HL-60 (cell line): ENCODE results near the gene SMC1B.
A peak's percentile ranks its signal among the peaks of the same experiment; 100 is the strongest.

Experiments used
- DNase-seq, 2 experiments: peaks; one replicate each; pipeline ENCODE4 v3.0.0-alpha.2; 2010 to 2020; ENCODE audit warnings: low read depth in 1 of 2, low spot score in 1 of 2
- H3K27ac ChIP-seq: fragments of 250-450 bp; sonication (Bioruptor Pico); replicated peaks from 2 replicates; pipeline ENCODE4 v1.5.1; 2020; ENCODE audit warnings: mild to moderate bottlenecking, moderate library complexity
- H3K27me3 ChIP-seq: fragments of 250-450 bp; sonication (Bioruptor Pico); 2 replicates; pipeline ENCODE4 v1.5.1; 2021; ENCODE audit warnings: mild to moderate bottlenecking, moderate library complexity; ENCODE audit not compliant: insufficient read depth, poor library complexity, severe bottlenecking
- H3K4me3 ChIP-seq: replicated peaks from 2 replicates; pipeline ENCODE4 v1.5.1; 2011; ENCODE audit warnings: mild to moderate bottlenecking, control low read depth, low read length; ENCODE audit not compliant: insufficient read depth
- CTCF ChIP-seq: IDR thresholded peaks from one replicate; pipeline ENCODE4 v1.5.1; 2011; ENCODE audit warnings: low read length, control low read depth, inconsistent platforms; ENCODE audit not compliant: insufficient read depth
- GABPA ChIP-seq: IDR thresholded peaks from 2 replicates; pipeline ENCODE4 v1.6.1; 2012; ENCODE audit warnings: low read depth
- POLR2AphosphoS5 ChIP-seq: IDR thresholded peaks from 2 replicates; pipeline ENCODE4 v1.6.1; 2012; ENCODE audit warnings: low read depth
- SPI1 ChIP-seq: IDR thresholded peaks from 2 replicates; pipeline ENCODE4 v1.6.1; 2012; ENCODE audit warnings: low read depth, mild to moderate bottlenecking, borderline replicate concordance
- TF ChIP-seq, protein P1 (sequence below): IDR thresholded peaks from 2 replicates; pipeline ENCODE4 v1.6.1; 2012; ENCODE audit warnings: low read depth; ENCODE audit not compliant: insufficient replicate concordance

SMC1B gene

DNA sequence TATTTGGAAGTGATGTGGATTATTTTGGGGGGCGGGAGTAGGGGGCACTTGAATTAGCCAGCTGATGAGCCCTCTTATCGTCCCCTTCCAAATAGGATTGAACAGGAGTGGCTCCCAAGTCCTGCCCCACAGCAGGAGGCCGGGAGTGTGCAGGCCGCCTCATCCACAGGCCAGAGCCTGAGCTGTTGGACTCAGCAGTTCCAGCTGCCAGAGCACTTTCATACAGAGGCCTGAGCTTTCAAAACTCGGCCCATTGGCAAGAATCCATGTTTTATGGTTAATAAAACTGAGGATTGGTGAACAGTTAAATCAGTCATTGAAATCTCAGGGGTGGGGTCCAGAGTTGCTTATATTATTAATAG, 94.1 kb downstream of the SMC1B start:
- TF ChIP-seq POLR2AphosphoS5 = no peak
- TF ChIP-seq SPI1 = no peak
- TF ChIP-seq, protein P1, sequence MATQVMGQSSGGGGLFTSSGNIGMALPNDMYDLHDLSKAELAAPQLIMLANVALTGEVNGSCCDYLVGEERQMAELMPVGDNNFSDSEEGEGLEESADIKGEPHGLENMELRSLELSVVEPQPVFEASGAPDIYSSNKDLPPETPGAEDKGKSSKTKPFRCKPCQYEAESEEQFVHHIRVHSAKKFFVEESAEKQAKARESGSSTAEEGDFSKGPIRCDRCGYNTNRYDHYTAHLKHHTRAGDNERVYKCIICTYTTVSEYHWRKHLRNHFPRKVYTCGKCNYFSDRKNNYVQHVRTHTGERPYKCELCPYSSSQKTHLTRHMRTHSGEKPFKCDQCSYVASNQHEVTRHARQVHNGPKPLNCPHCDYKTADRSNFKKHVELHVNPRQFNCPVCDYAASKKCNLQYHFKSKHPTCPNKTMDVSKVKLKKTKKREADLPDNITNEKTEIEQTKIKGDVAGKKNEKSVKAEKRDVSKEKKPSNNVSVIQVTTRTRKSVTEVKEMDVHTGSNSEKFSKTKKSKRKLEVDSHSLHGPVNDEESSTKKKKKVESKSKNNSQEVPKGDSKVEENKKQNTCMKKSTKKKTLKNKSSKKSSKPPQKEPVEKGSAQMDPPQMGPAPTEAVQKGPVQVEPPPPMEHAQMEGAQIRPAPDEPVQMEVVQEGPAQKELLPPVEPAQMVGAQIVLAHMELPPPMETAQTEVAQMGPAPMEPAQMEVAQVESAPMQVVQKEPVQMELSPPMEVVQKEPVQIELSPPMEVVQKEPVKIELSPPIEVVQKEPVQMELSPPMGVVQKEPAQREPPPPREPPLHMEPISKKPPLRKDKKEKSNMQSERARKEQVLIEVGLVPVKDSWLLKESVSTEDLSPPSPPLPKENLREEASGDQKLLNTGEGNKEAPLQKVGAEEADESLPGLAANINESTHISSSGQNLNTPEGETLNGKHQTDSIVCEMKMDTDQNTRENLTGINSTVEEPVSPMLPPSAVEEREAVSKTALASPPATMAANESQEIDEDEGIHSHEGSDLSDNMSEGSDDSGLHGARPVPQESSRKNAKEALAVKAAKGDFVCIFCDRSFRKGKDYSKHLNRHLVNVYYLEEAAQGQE = no peak
- TF ChIP-seq GABPA = no peak
- TF ChIP-seq CTCF = no peak
- peak overlapping the region; percentile 64 for H3K27ac ChIP-seq
- no peaks in the 10 kb centered on the region for H3K27me3 ChIP-seq
- no peak overlapping the region for H3K4me3 ChIP-seq
- no peak for DNase-seq

DNA sequence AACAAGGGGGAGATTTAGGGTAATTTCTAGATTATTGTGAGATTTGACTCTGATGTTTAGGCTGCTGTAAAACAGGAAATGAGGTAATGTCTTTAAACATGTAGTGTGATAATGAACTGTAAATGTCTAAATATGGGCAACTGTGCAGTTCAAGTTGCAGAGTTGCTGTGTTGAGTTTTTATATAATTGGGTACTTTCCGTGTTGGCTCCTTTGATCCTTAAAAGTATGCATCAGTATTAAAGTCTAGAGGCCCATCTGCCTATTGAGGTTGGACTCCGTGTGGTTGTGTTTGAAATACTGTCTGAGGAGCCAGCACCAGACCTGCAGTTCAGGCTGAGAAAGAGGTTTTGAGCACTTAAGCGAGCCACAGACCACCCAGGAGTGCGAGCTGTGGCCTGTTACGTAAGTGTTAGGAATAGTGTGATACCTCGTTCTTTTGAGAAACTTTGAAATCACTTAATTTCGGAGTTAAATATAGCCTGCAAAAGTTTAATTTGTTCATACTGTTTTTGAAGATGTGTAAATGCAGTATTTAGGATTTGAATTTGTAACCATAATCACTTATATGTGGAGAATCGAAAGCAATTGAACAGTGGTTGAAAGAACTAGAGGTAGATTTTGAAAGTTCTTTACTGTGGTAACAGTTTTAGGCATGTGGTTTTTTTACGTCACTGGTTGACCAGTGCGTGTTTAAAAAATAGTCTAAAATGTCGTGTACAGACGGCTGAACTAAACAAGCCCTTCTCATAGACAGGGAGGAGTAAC, 94.7 kb downstream of the SMC1B start:
- Histone ChIP-seq H3K27ac (peak overlapping the region; percentile 64), H3K4me3 (0 out of 2 replicates have a peak overlapping the region, but pooled peaks have one; percentile 2), H3K27me3 (no peaks in the 10 kb centered on the region)
- peak in 1 of 2 experiments; percentile 25 for DNase-seq
- TF ChIP-seq POLR2AphosphoS5 (no peak), SPI1 (peak; percentile 46; the same call in 1 of the 2 replicates)

DNA sequence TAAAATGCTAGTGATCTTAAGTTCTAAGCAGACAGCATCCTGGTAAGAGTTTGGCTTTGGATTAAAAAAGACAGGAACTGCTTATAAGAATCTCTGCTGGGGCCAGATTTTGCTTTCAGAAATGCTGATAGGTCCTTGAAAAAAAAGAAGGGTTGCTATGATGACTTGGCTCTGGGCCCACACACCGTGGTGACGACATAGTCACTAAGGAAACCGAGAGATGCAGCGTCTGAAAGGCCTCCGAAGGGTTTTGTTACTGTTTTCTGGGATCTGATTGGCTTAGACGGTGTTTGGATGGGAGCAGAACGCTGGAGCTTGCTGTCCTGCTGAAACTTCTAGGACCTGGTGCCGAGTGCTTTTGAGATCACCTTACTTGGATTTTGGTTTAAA, 95.2 kb downstream of the SMC1B start:
- TF ChIP-seq GABPA (no peak), CTCF (no peak), POLR2AphosphoS5 (no peak), SPI1 (no peak)
- peak overlapping the region; percentile 64 for H3K27ac ChIP-seq
- no peaks in the 10 kb centered on the region for H3K27me3 ChIP-seq
- 0 out of 2 replicates have a peak overlapping the region, but pooled peaks have one; percentile 2 for H3K4me3 ChIP-seq
- DNase-seq = peak; percentile 38 to 76

- DNase-seq = no peak
- H3K4me3 ChIP-seq = no peak overlapping the region
- H3K27me3 ChIP-seq = no peaks in the 10 kb centered on the region
- TF ChIP-seq, protein P1 = no peak
- TF ChIP-seq POLR2AphosphoS5 (no peak), GABPA (no peak), SPI1 (no peak), CTCF (no peak)
- H3K27ac ChIP-seq = peak overlapping the region; percentile 64
Observed at GRCh38 chr22:45317551-45318167, 95.7 kb downstream of the SMC1B start.
